PC-9 (cell line): ENCODE measurements around the gene AFG1L. TPM values are rescaled to one million over a fixed set of nuclear protein-coding genes. Genes with fewer than 3 reads are reported as not detected.

Experiments
- BruUV-seq: library from RNA; stranded (reverse); fragments of 400-500 nt; replicated peaks from 2 replicates; lab custom pipeline; 2021; lab: Mats Ljungman, UMichigan
- CTCF ChIA-PET: fragments of 300-600 bp; sonication (Branson Sonifier 250); formaldehyde crosslinking; loops from one replicate; lab custom pipeline; 2022; ENCODE audit warnings: antibody characterized with exemption; lab: Charles Lee
- POLR2A ChIA-PET: fragments of 300-600 bp; sonication (Branson Sonifier 250); formaldehyde crosslinking; loops from one replicate; lab custom pipeline; 2022; ENCODE audit warnings: antibody characterized with exemption; ENCODE audit not compliant: unreplicated experiment; lab: Charles Lee
- DNase-seq, 2 experiments: peaks; one replicate each; pipeline versions ENCODE4 v3.0.0 to v3.0.0-alpha.2; 2015 to 2022; ENCODE audit warnings: mixed read lengths in 1 of 2
- H2AFZ ChIP-seq: fragments of 200-600 bp; sonication (generic); 2 replicates; pipeline ENCODE4 v1.8.1; 2017; ENCODE audit warnings: antibody characterized with exemption
- H3F3A ChIP-seq: fragments of 200-600 bp; sonication (generic); 2 replicates; pipeline ENCODE4 v1.8.1; 2017; ENCODE audit warnings: antibody characterized with exemption, mild to moderate bottlenecking, low read depth; ENCODE audit not compliant: insufficient read depth
- H3K27ac ChIP-seq: fragments of 200-600 bp; sonication (generic); 2 replicates; pipeline ENCODE4 v1.6.1; 2016; ENCODE audit warnings: mixed run types
- H3K27me3 ChIP-seq: fragments of 200-600 bp; sonication (generic); 2 replicates; pipeline ENCODE4 v1.6.1; 2016; ENCODE audit warnings: low read depth, mixed run types; ENCODE audit not compliant: insufficient read depth
- H3K36me3 ChIP-seq: fragments of 200-600 bp; sonication (generic); 2 replicates; pipeline ENCODE4 v1.6.1; 2016; ENCODE audit warnings: low read depth, mixed run types
- H3K4me1 ChIP-seq: fragments of 200-600 bp; sonication (generic); replicated peaks from 2 replicates; pipeline ENCODE4 v1.6.1; 2016; ENCODE audit warnings: mixed run types; ENCODE audit not compliant: insufficient read depth
- H3K4me2 ChIP-seq: fragments of 200-600 bp; sonication (generic); 2 replicates; pipeline ENCODE4 v1.6.1; 2017; ENCODE audit warnings: mixed run types
- H3K4me3 ChIP-seq: fragments of 200-600 bp; sonication (generic); 2 replicates; pipeline ENCODE4 v1.6.1; 2016; ENCODE audit warnings: mixed run types
- H3K79me2 ChIP-seq: fragments of 200-600 bp; sonication (generic); 2 replicates; pipeline ENCODE4 v1.6.1; 2017; ENCODE audit warnings: low read depth, mixed run types
- H3K9me2 ChIP-seq: fragments of 200-600 bp; sonication (generic); 2 replicates; pipeline ENCODE4 v1.8.1; 2017; ENCODE audit warnings: mild to moderate bottlenecking; ENCODE audit not compliant: insufficient read depth
- H3K9me3 ChIP-seq: fragments of 200-600 bp; sonication (generic); 2 replicates; pipeline ENCODE4 v1.8.1; 2016; ENCODE audit warnings: low read depth; ENCODE audit not compliant: insufficient read depth
- H4K20me1 ChIP-seq: fragments of 200-600 bp; sonication (generic); 2 replicates; pipeline ENCODE4 v1.8.1; 2017; ENCODE audit not compliant: insufficient read depth
- CTCF ChIP-seq: fragments of 200-600 bp; sonication (generic); conservative IDR thresholded peaks from 2 replicates; pipeline ENCODE4 v1.6.1; 2017; ENCODE audit warnings: mixed run types, antibody characterized with exemption, mild to moderate bottlenecking, moderate library complexity
- EZH2 ChIP-seq: fragments of 200-600 bp; sonication (generic); IDR thresholded peaks from 2 replicates; pipeline ENCODE4 v1.8.0; 2017; ENCODE audit warnings: antibody characterized with exemption, low read depth
- intact Hi-C: fragments of 100-400 bp; cut with micrococcal nuclease; formaldehyde crosslinking; loops from one replicate; pipeline ENCODE4 v1.10.0; 2022; ENCODE audit not compliant: unreplicated experiment
- total RNA-seq: library from RNA; stranded (reverse); gene quantifications from 2 replicates; pipeline ENCODE4 v1.2.3, GENCODE V29; 2021

Gene AFG1L
- total RNA-seq, 1 experiment from 2014 or later: 8.9 TPM

GRCh38 chr6:108341372-108341771, 46.5 kb downstream of the AFG1L start:
- H2AFZ ChIP-seq: no peak overlapping the region
- no peak overlapping the region for H3K4me2 ChIP-seq
- BruUV-seq: no TSS peak
- H3K27me3 ChIP-seq: no peaks in the 10 kb centered on the region
- ChIA-PET CTCF (no interaction called here), POLR2A (interaction anchor here (0.7 kb wide), 1 partner anchor 8 kb away, joined by 7 read pairs; no protein-coding TSS in a partner anchor)
- no peak overlapping the region for H3K27ac ChIP-seq
- no peaks in the 10 kb centered on the region for H4K20me1 ChIP-seq
- H3F3A ChIP-seq: no peaks in the 10 kb centered on the region
- H3K36me3 ChIP-seq: no peaks in the 10 kb centered on the region
- no peaks in the 10 kb centered on the region for H3K9me2 ChIP-seq
- TF ChIP-seq EZH2 (no peak), CTCF (no peak)
- no peaks in the 10 kb centered on the region for H3K79me2 ChIP-seq
- intact Hi-C loops: no loop called here
- no peaks in the 10 kb centered on the region for H3K9me3 ChIP-seq
- no peaks in the 10 kb centered on the region for H3K4me1 ChIP-seq
- DNase-seq: no peak
- no peak overlapping the region for H3K4me3 ChIP-seq

- CTCF ChIA-PET: no interaction called here
- H3K27ac ChIP-seq: no peak overlapping the region
These were observed 49.0 kb downstream of the AFG1L start for GRCh38 chr6:108343894-108344293.

GRCh38 chr6:108348655-108349349, 53.9 kb downstream of the AFG1L start:
- CTCF ChIA-PET: no interaction called here
- Histone ChIP-seq H4K20me1 (no peaks in the 10 kb centered on the region), H3F3A (no peaks in the 10 kb centered on the region), H3K27ac (no peak overlapping the region), H3K79me2 (no peaks in the 10 kb centered on the region), H3K36me3 (no peaks in the 10 kb centered on the region), H3K4me2 (no peak overlapping the region), H3K9me2 (no peaks in the 10 kb centered on the region), H3K4me3 (no peak overlapping the region), H3K9me3 (no peaks in the 10 kb centered on the region), H3K4me1 (no peaks in the 10 kb centered on the region), H2AFZ (no peak overlapping the region), H3K27me3 (no peaks in the 10 kb centered on the region)
- BruUV-seq: no TSS peak
- DNase-seq: no peak
- POLR2A ChIA-PET: interaction anchor here (0.6 kb wide), 1 partner anchor 8 kb away, joined by 7 read pairs; no protein-coding TSS in a partner anchor
- no peak for TF ChIP-seq CTCF
- TF ChIP-seq EZH2: no peak
- intact Hi-C loops: no loop called here

More at GRCh38 chr6:108343894-108344293, 49.0 kb downstream of the AFG1L start:
- H2AFZ ChIP-seq: no peak overlapping the region
- no peaks in the 10 kb centered on the region for H3K79me2 ChIP-seq
- no peaks in the 10 kb centered on the region for H3K9me2 ChIP-seq
- no peaks in the 10 kb centered on the region for H3K4me1 ChIP-seq
- H4K20me1 ChIP-seq: no peaks in the 10 kb centered on the region
- intact Hi-C loops: no loop called here
- TF ChIP-seq CTCF (no peak), EZH2 (no peak)
- no peaks in the 10 kb centered on the region for H3K36me3 ChIP-seq
- H3K4me2 ChIP-seq: no peak overlapping the region
- H3F3A ChIP-seq: no peaks in the 10 kb centered on the region
- H3K27me3 ChIP-seq: no peaks in the 10 kb centered on the region
- H3K9me3 ChIP-seq: no peaks in the 10 kb centered on the region
- H3K4me3 ChIP-seq: no peak overlapping the region
- BruUV-seq: no TSS peak
- DNase-seq: no peak
- POLR2A ChIA-PET: no interaction called here
